Measurements from ENCODE around the gene RNU1-1. TPM values are rescaled to one million over a fixed set of nuclear protein-coding genes. Genes with fewer than 3 reads are reported as not detected.
"Not testable (repeated sequence)": the region's sequence is repeated elsewhere in the genome, so short reads cannot be mapped to it uniquely, and the experiment has no call there.

Gene RNU1-1
- polyA plus RNA-seq, 1 of the 3 experiments (the other 2 are of a cell fraction): not detected

- Histone ChIP-seq H3K4me1 (ENCODE audit: control insufficient read depth in 1 of 2, insufficient read depth in 2 of 2, low read depth in 1 of 2, low read length in 1 of 2) (no peaks in the 10 kb centered on the region), H3K36me3 (replicated peaks in 1 of 2; ENCODE audit: control insufficient read depth in 1 of 2, insufficient read depth in 2 of 2, low read length in 1 of 2) (no peaks in the 10 kb centered on the region), H3K9me3 (no peaks in the 10 kb centered on the region), H2AFZ (ENCODE audit: low read depth) (no peak overlapping the region), H3K27me3 (ENCODE audit: insufficient read depth) (peaks cover 10% of the 10 kb centered on the region; the same call in 1 of the 2 replicates), H3K9me2 (no peaks in the 10 kb centered on the region), H4K20me1 (ENCODE audit: insufficient read depth) (no peaks in the 10 kb centered on the region), H3K4me3 (ENCODE audit: low read depth in 2 of 2, low read length in 1 of 2) (no peak overlapping the region), H3K27ac (ENCODE audit: low read depth in 2 of 2, low read length in 1 of 2) (no peak overlapping the region), H3K79me2 (ENCODE audit: insufficient read depth) (no peaks in the 10 kb centered on the region), H3K4me2 (no peak overlapping the region), H3K9ac (no peak overlapping the region), H3F3A (replicated peaks; ENCODE audit: insufficient read depth) (no peaks in the 10 kb centered on the region)
- 85% methylated on average over 12 of the region's 12 CpGs for WGBS (ENCODE audit: low lambda C conversion rate)
- no peak for DNase-seq
- TF ChIP-seq CHD2 (IDR thresholded peaks at IDR 0.05; ENCODE audit: low read length, partially characterized antibody): no peak
- TF ChIP-seq TEAD4 (IDR thresholded peaks at IDR 0.05; ENCODE audit: borderline replicate concordance, insufficient read depth): no peak
- no peak for TF ChIP-seq YY1 (IDR thresholded peaks at IDR 0.05; ENCODE audit: low read depth)
- TF ChIP-seq TAF1 (IDR thresholded peaks at IDR 0.05; ENCODE audit: borderline replicate concordance, low read depth, low read length): no peak
- no peak for TF ChIP-seq REST (IDR thresholded peaks at IDR 0.05; ENCODE audit: low read depth, low read length)
- no peak for TF ChIP-seq JUND (IDR thresholded peaks at IDR 0.05)
- TF ChIP-seq FOXJ3 (CRISPR knock-in tag; IDR thresholded peaks at IDR 0.05): no peak
- TF ChIP-seq MXI1 (IDR thresholded peaks at IDR 0.05; ENCODE audit: low read depth, low read length): no peak
- TF ChIP-seq FOXM1 (IDR thresholded peaks at IDR 0.05; ENCODE audit: low read depth): no peak
- ChIA-PET POLR2A (no interaction called here), CTCF (no interaction called here)
Observed at GRCh38 chr1:16521288-16521583, 7.2 kb upstream of the RNU1-1 start.

- POLR2A ChIA-PET: not testable (repeated sequence)
Observed at GRCh38 chr1:16520435-16521287, 6.6 kb upstream of the RNU1-1 start.

GRCh38 chr1:16519255-16519951 is 5.3 kb upstream of the RNU1-1 start:
- H3K27ac ChIP-seq (ENCODE audit: low read depth in 2 of 2, low read length in 1 of 2); H3K4me3 ChIP-seq (ENCODE audit: low read depth in 2 of 2, low read length in 1 of 2); POLR2A ChIA-PET; H3K9ac ChIP-seq; H3K79me2 ChIP-seq (ENCODE audit: insufficient read depth); H3K36me3 ChIP-seq (replicated peaks in 1 of 2; ENCODE audit: control insufficient read depth in 1 of 2, insufficient read depth in 2 of 2, low read length in 1 of 2); H3K9me3 ChIP-seq; H2AFZ ChIP-seq (ENCODE audit: low read depth); H3K27me3 ChIP-seq (ENCODE audit: insufficient read depth); H3K4me1 ChIP-seq (ENCODE audit: control insufficient read depth in 1 of 2, insufficient read depth in 2 of 2, low read depth in 1 of 2, low read length in 1 of 2); H3K9me2 ChIP-seq; CTCF ChIA-PET; H3K4me2 ChIP-seq; H3F3A ChIP-seq (replicated peaks; ENCODE audit: insufficient read depth); DNase-seq; H4K20me1 ChIP-seq (ENCODE audit: insufficient read depth): not testable (repeated sequence)
- WGBS (ENCODE audit: low lambda C conversion rate): 44% methylated on average over 6 of the region's 6 CpGs

More at GRCh38 chr1:16520435-16521287, 6.6 kb upstream of the RNU1-1 start:
- WGBS (ENCODE audit: low lambda C conversion rate): 84% methylated on average over 37 of the region's 48 CpGs
- H3K9me2 ChIP-seq; CTCF ChIA-PET; H3K9ac ChIP-seq; H3K9me3 ChIP-seq; H3K27ac ChIP-seq (ENCODE audit: low read depth in 2 of 2, low read length in 1 of 2); H3K79me2 ChIP-seq (ENCODE audit: insufficient read depth); H3K4me3 ChIP-seq (ENCODE audit: low read depth in 2 of 2, low read length in 1 of 2); H3K36me3 ChIP-seq (replicated peaks in 1 of 2; ENCODE audit: control insufficient read depth in 1 of 2, insufficient read depth in 2 of 2, low read length in 1 of 2); H2AFZ ChIP-seq (ENCODE audit: low read depth); H3K27me3 ChIP-seq (ENCODE audit: insufficient read depth); H3K4me1 ChIP-seq (ENCODE audit: control insufficient read depth in 1 of 2, insufficient read depth in 2 of 2, low read depth in 1 of 2, low read length in 1 of 2); DNase-seq; H4K20me1 ChIP-seq (ENCODE audit: insufficient read depth); H3K4me2 ChIP-seq; H3F3A ChIP-seq (replicated peaks; ENCODE audit: insufficient read depth): not testable (repeated sequence)

GRCh38 chr1:16518913-16519254 is 4.8 kb upstream of the RNU1-1 start:
- H3F3A ChIP-seq (replicated peaks; ENCODE audit: insufficient read depth); CTCF ChIA-PET: not testable (repeated sequence)

More at GRCh38 chr1:16518913-16519254, 4.8 kb upstream of the RNU1-1 start:
- H3K9me2 ChIP-seq; H3K4me2 ChIP-seq; POLR2A ChIA-PET; H3K27me3 ChIP-seq (ENCODE audit: insufficient read depth); H3K79me2 ChIP-seq (ENCODE audit: insufficient read depth); H3K9me3 ChIP-seq; DNase-seq; H3K9ac ChIP-seq; H3K4me3 ChIP-seq (ENCODE audit: low read depth in 2 of 2, low read length in 1 of 2); H3K4me1 ChIP-seq (ENCODE audit: control insufficient read depth in 1 of 2, insufficient read depth in 2 of 2, low read depth in 1 of 2, low read length in 1 of 2); H2AFZ ChIP-seq (ENCODE audit: low read depth); H4K20me1 ChIP-seq (ENCODE audit: insufficient read depth); H3K27ac ChIP-seq (ENCODE audit: low read depth in 2 of 2, low read length in 1 of 2); H3K36me3 ChIP-seq (replicated peaks in 1 of 2; ENCODE audit: control insufficient read depth in 1 of 2, insufficient read depth in 2 of 2, low read length in 1 of 2): not testable (repeated sequence)
- 50% methylated on average over 3 of the region's 3 CpGs for WGBS (ENCODE audit: low lambda C conversion rate)
